Activated CD4-positive, alpha-beta T cell treated with anti-CD3 and anti-CD28 coated beads, Interleukin-2, Interleukin-4, amounts not matched to agents 100 ng/mL and 50 ng/mL, durations not matched to agents 16 hours and 8 hours (primary cell): ENCODE results near the gene NAT9.

Source experiments
- DNase-seq: peaks from one replicate; pipeline ENCODE4 v3.0.0-alpha.2; 2020; ENCODE audit warnings: low spot score

The NAT9 gene

DNA sequence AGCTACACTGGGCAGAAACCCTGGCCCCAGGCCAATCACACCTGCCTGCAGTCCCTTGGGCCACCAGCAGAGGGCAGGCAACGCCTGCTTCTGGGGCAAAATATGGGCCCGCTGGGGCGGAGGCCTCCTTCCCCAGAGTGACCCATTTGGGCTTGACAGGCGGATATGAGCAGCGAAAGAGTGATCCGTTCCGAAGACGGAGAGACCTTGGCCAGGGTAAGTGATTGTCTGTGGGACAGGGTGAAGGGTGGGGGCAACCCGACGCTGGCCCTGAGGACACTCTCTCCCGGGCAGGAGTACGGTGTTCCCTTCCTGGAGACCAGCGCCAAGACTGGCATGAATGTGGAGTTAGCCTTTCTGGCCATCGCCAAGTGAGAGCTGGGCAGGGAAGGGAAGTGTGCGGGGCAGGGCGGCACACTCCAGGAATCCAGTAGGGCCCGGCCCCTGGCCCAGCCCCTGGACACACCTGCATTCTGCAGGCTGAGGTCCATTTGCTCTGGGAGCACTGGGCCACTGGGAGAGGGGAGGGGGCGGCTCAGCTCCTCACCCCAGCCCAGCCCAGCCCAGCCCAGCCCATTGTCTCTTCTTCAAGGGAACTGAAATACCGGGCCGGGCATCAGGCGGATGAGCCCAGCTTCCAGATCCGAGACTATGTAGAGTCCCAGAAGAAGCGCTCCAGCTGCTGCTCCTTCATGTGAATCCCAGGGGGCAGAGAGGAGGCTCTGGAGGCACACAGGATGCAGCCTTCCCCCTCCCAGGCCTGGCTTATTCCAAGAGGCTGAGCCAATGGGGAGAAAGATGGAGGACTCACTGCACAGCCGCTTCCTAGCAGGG lies 31.2 kb downstream of the NAT9 start:
- peak; percentile 88 for DNase-seq

- no peak for DNase-seq
Observed at GRCh38 chr17:74744349-74744713, 31.8 kb downstream of the NAT9 start.

GRCh38 chr17:74743755-74744154 lies 32.4 kb downstream of the NAT9 start:
- DNase-seq, result no peak

GRCh38 chr17:74742978-74743545 lies 33.1 kb downstream of the NAT9 start:
- DNase-seq, result no peak

GRCh38 chr17:74742153-74742515 lies 34.0 kb downstream of the NAT9 start:
- peak; percentile 81 for DNase-seq

DNA sequence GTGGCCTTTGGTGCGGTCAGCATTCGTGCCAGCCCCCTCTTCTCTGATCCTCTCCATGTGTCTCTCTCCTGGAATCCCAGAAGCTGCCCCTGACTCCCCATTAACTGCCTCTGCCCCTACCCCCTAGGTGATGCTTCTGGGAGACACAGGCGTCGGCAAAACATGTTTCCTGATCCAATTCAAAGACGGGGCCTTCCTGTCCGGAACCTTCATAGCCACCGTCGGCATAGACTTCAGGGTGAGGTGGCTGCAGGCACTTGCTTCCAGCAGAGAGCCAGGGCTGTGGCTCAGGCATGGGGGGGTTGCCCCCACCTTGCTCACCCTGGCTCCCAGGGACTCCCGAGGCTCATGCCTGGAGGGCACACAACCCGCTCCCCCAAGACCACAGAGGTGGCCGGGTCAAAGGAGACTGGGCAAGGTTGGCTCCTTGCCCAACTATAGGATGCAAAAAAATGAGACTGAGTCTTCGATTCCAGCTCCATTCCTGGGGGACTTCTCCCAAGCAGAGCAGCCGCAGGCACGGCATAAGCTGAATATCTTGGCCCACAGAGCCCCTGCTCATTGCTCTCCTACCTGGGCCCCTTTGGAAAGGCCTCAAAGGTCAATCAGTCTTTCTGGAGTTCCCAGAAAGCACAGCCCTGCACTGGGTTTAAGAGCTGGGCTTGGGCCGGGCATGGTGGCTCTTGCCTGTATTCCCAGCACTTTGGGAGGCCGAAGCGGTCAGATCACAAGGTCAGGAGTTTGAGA lies 35.3 kb downstream of the NAT9 start:
- no peak for DNase-seq

DNA sequence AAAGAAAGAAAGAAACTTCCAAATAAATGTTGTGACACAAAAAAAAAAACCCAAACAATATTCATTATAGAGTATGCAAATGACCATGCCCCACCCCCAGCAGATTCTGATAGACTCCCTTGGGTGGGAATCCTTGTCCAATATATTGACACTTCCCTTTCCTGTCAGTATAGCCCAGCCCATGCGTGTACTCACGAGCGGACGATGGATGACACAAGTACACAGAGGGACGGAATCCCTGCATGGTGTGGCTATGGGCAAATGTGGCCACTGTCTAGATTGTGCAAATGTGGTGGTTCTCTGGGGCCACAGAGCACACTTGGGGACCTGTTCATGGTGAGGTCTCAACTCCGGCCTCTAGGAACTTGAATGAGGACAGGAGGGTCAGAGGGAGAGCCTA lies 36.0 kb downstream of the NAT9 start:
- DNase-seq, result no peak

- DNase-seq, result no peak
Observed at GRCh38 chr17:74739227-74739831, 36.8 kb downstream of the NAT9 start.

DNA sequence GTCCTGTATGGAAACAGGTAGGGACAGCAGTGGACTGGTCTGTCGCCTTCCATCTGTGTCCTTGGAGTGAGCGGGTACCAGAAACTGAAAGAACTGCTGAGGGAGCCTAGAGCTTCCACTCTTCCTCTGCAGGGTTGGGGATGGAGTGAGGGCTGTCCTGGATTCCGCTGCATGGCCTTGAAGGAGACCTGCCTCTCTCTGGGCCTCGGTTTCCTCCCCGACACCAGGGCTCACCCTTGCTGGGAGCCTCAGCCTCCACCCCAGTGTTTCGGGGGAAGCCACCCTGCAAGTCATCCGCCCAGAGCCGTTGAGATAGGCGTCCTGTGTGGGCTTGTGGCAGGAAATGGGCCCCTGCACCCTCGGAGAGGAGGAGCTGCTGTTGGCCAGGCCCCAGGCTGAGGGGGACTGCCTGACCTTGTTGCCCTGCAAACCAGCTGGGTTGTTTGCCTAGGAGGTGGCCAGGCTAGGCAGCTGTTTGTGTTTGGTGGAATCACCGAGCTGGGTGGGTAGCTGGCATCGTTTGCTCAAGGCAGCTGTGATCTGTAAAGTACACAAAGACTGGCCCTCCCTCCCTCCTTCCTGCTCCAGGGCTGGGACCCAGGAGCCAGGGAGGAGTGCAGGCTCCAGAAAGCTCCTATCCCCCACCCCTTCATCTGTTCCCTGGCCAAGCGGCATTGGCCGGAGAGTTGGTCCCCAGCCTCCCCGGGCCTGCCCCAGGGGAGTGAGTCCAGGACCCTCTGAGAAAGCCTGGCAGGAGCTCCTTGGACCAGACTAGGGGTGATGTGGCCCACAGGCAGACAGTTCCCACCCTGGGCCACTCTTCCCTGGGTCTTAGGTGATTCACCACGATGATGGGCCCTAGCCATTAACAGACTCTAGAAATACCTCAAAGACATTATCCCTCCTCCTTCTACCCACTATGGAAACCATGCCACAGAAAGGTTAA lies 37.8 kb downstream of the NAT9 start:
- peak; percentile 91 for DNase-seq

- peak; percentile 46 for DNase-seq
Observed at GRCh38 chr17:74737299-74738050, 38.7 kb downstream of the NAT9 start.

DNA sequence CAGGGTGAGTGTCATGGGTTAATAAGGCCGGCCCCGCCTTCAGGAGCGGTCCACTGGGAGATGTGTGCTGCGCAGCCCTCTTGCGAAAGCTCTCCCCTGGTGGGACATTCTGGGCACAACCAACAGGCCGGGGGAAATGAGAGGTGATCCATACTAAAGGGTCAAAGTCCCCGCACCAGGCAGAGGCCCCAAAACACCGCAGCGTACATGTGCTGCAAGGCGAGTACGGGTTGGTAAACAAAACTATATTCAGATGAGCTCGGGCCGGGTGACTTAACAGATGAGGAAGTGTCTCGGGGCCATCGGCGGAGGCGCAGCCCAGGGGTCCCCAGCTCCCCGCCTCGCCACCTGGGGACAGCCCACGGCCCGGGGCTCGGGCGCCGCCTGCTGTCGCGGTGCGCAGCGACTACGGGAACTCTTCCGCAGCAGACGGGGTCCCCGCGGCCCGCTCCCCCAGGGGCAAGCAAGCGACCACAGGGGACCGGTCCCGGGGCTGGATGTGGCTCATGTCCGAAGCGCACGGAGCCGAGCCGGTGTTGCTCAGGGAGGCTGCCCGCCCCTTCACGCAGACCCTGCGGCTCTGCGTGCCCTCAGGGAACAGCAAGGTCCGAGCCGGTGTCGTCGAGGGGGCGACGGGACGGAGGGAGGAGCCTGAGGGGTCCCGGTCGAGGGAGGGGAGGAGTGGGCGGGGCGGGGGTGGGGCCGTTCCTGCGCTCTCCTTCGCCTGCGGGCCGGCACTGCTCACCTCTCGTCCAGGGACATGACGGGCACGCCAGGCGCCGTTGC lies 39.4 kb downstream of the NAT9 start, which contains the start of gene RAB37:
TSS of gene RAB37 (plus strand) at position 744 of the 786 bp plus-strand sequence. CDS start at position 761, 17 bp downstream.
- no peak for DNase-seq

- no peak for DNase-seq
Observed at GRCh38 chr17:74734256-74734655, 41.9 kb downstream of the NAT9 start.

DNA sequence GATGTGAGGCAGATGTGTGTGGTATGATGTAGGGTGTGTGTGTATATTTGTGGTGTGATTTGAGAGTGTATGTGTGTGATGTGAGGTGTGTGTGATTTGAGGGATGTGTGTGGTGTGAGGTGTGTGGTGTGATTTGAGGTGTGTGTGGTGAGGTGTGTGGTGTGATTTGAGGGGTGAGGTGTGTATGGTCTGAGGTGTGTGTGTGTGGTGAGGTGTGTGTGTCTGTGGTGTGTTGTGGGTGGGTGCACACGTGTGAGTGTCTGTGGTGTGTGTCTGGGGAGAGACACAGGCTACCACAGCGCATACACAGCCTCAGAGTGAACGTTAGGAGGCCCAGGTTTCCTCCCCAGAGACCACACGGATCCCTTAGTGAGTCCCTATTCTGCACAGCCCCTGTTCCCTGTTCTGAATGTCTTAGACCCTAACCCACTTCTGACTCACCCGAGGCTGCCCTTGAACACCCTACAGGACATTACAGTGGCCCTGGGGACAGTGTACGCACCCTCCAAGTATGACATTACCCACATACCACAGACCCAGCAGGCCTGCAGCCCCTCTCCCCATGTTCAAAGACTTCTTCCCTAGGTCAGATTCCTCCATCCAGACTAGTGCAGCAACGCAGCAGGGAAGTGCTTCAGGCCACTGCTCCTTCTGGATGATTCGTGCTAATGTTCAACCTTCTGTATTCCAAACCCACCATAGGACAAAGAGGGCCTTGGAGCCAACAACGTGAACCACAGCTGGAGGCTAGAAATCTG lies 42.6 kb downstream of the NAT9 start:
- DNase-seq, result no peak

DNA sequence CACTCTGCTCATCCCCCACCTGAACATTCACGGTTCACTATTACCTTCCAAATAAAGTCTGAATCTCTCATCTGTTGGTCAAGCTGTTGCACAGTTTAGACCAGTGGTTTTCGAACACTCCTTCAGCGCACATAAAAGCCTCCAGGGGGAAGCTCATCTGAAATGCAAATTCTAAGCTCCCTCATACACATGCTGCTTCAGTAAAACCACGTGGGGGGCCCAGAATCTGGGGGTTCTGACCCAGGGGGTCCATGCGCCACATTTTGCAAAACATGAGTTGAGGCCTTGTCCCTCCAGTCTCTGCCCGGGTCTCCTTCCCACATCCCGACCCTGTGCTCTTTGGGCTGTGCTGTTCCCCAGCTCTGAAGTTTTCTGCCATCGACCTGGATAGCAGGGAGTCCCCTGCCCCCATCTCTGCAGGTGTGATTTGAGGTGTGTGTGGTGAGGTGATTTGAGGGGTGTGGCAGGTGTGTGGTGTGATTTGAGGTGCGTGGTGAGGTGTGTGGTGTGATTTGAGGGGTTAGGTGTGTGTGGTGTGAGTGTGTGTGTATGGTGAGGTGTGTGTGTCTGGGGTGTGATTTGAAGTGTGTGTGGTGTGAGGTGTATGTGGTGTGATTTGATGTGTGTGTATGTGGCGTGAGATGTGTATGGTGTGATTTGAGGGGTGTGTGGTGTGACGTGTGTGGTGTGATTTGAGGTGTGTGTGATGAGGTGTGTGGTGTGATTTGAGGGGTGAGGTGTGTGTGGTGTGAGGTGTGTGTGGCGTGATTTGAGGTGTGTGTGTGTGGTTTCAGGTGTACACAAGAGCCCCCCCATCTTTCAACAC lies 43.9 kb downstream of the NAT9 start:
- no peak for DNase-seq

GRCh38 chr17:74731347-74731605 lies 44.9 kb downstream of the NAT9 start:
- DNase-seq, result no peak

GRCh38 chr17:74730491-74731346 lies 45.4 kb downstream of the NAT9 start:
- DNase-seq, result peak; percentile 80

DNA sequence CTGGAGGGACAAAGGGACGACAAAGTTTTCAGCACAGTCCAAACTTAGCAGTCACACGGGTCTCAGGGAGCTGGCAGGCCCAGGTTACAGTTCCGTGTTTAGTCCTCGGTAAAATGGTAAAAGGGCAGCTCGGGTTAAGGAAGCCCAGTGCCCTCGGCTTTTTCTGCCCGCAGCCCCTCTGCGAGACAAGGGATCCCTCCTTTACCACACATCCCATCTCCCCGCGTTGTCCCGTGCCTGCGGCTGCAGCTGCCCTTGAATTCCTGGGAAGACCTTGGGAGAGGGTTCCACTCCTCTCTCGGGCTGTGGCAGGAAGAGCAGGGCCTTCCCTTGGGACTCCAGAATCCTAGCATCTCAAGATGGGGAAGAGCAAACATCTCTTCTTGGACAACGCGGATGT lies 46.3 kb downstream of the NAT9 start:
- DNase-seq, result no peak

DNA sequence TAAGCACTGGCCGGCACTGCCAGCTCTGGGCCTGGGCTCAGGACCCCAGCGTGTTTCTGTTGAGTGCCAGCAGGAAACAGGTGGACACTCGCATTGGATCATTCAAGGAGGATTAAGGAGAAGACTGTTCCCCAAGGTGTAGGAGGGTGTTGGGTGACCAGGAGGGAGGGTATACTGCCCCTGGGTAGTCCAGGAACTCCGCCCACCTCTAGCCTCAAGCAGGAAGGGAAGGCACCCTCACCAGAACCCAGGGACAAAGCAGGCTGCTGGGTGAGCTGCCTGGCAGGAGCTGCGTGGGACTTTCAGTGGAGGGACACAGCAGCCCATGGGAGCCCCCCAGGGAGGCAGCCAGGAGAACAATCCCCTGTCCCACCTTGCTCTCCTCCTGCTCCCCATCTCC lies 46.8 kb downstream of the NAT9 start:
- no peak for DNase-seq
